Peyer's patch (tissue), 4 donors: ENCODE data around the gene CHRD.

Experiments used
- CTCF ChIP-seq, 6 experiments: fragments of 450-650 bp in 4 of 6; fragments of 200-600 bp in 2 of 6; sonication (generic) in 1 of 6; IDR thresholded peaks; one replicate each; pipeline ENCODE4 v1.5.1; 2017 to 2019; ENCODE audit warnings: antibody characterized with exemption in 6 of 6, mild to moderate bottlenecking in 3 of 6, moderate library complexity in 1 of 6
- POLR2A ChIP-seq, 2 donors: fragments of 450-650 bp; IDR thresholded peaks; one replicate each; pipeline ENCODE4 v1.5.1; 2017; ENCODE audit warnings: antibody characterized with exemption in 2 of 2, mild to moderate bottlenecking in 2 of 2, moderate library complexity in 2 of 2

- TF ChIP-seq CTCF (IDR thresholded peaks at IDR 0.05), result no peak
- no peak for TF ChIP-seq POLR2A (IDR thresholded peaks at IDR 0.05)
Observed at GRCh38 chr3:184372296-184372821, 7.5 kb upstream of the CHRD start.
